Measurements from ENCODE around the gene ZFHX3.

DNA sequence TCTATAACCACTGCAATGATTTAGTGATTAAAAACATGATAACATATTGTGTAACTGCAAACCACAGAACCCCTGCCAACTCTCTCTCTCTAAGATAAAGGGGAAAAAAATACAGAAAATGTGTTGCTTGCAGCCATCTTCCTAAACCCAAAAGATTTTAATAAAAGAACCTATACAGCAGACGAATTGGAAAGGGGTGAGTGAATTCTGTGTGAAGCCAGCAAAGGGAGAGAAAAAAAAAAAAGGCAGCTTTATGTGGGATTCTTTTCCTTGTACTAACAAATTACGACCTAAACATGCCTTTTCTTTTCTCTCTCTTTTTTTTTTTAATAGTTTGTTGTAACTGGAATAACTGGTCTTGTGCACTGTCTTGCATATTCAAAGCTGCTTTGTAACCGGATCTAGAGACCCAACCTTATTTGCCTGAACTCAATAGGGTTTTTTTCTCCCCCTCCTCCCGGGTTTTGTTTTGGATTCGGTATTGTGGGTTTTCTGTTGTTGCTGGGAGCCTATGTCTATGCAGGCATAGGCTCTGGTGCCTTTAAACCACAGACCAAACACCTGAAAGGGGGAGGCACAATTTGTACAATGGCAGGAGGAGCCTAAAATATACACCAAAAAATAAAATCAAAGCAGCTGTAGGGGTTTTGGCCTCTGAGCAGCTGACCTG, 7.0 kb upstream of the ZFHX3 start:
- no peak for TF ChIP-seq POLR2A (IDR thresholded peaks at IDR 0.05)
- TF ChIP-seq, protein P1, sequence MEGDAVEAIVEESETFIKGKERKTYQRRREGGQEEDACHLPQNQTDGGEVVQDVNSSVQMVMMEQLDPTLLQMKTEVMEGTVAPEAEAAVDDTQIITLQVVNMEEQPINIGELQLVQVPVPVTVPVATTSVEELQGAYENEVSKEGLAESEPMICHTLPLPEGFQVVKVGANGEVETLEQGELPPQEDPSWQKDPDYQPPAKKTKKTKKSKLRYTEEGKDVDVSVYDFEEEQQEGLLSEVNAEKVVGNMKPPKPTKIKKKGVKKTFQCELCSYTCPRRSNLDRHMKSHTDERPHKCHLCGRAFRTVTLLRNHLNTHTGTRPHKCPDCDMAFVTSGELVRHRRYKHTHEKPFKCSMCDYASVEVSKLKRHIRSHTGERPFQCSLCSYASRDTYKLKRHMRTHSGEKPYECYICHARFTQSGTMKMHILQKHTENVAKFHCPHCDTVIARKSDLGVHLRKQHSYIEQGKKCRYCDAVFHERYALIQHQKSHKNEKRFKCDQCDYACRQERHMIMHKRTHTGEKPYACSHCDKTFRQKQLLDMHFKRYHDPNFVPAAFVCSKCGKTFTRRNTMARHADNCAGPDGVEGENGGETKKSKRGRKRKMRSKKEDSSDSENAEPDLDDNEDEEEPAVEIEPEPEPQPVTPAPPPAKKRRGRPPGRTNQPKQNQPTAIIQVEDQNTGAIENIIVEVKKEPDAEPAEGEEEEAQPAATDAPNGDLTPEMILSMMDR (IDR thresholded peaks at IDR 0.05) = no peak
- no peak for TF ChIP-seq EP300 (IDR thresholded peaks at IDR 0.05)

All from tibial nerve (tissue), 4 donors.